CD14-positive monocyte (primary cell): ENCODE data around the gene GRK3. TPM values are rescaled to one million over a fixed set of nuclear protein-coding genes. Genes with fewer than 3 reads are reported as not detected.

Source experiments
- DNase-seq, 3 donors: peaks; one replicate each; pipeline ENCODE4 v3.0.0-alpha.2; 2011 to 2022
- H2AFZ ChIP-seq: 2 replicates; pipeline ENCODE4 v1.6.0; 2012; ENCODE audit warnings: mild to moderate bottlenecking, low read depth, low read length, inconsistent platforms; ENCODE audit not compliant: insufficient read depth, poor library complexity, severe bottlenecking
- H3K27ac ChIP-seq, 2 donors: 1 replicate in 1 of 2; 2 replicates in 1 of 2; pipeline ENCODE4 v1.5.1; 2012 to 2013; ENCODE audit warnings: low read length in 2 of 2, control low read depth in 1 of 2, inconsistent platforms in 1 of 2, low read depth in 1 of 2, mild to moderate bottlenecking in 1 of 2
- H3K27me3 ChIP-seq, 2 donors: one replicate each; pipeline versions ENCODE4 v1.6.0 to v1.6.1; 2011 to 2013; ENCODE audit warnings: low read length in 2 of 2; ENCODE audit not compliant: control insufficient read depth in 2 of 2, insufficient read depth in 2 of 2
- H3K36me3 ChIP-seq, 2 donors: replicated peaks in 1 of 2; 1 replicate in 1 of 2; 2 replicates in 1 of 2; pipeline versions ENCODE4 v1.5.1 to v1.6.1; 2012 to 2013; ENCODE audit warnings: low read length in 2 of 2, control low read depth in 1 of 2, inconsistent platforms in 1 of 2, mild to moderate bottlenecking in 1 of 2; ENCODE audit not compliant: insufficient read depth in 2 of 2, control insufficient read depth in 1 of 2
- H3K4me1 ChIP-seq, 2 donors: 1 replicate in 1 of 2; 2 replicates in 1 of 2; pipeline versions ENCODE4 v1.5.1 to v1.6.1; 2012 to 2013; ENCODE audit warnings: low read length in 2 of 2, control low read depth in 1 of 2, inconsistent platforms in 1 of 2, mild to moderate bottlenecking in 1 of 2, moderate library complexity in 1 of 2; ENCODE audit not compliant: insufficient read depth in 2 of 2, control insufficient read depth in 1 of 2
- H3K4me2 ChIP-seq: replicated peaks from 2 replicates; pipeline ENCODE3; 2012; ENCODE audit warnings: low read length, moderate library complexity, mild to moderate bottlenecking; ENCODE audit not compliant: poor library complexity, severe bottlenecking; ENCODE audit errors: extremely low read depth
- H3K4me3 ChIP-seq, 3 experiments: fragments of 200-600 bp in 1 of 3; sonication (generic) in 1 of 3; replicated peaks in 1 of 3; 1 replicate in 2 of 3; 2 replicates in 1 of 3; pipeline ENCODE4 v1.5.1; 2011 to 2013; ENCODE audit warnings: low read length in 3 of 3, mild to moderate bottlenecking in 3 of 3, control low read depth in 2 of 3, low read depth in 2 of 3, inconsistent platforms in 1 of 3, moderate library complexity in 1 of 3
- H3K79me2 ChIP-seq: 2 replicates; pipeline ENCODE4 v1.6.0; 2012; ENCODE audit warnings: mild to moderate bottlenecking, control low read depth, inconsistent platforms, low read length, moderate library complexity; ENCODE audit not compliant: insufficient read depth
- H3K9ac ChIP-seq: 2 replicates; pipeline ENCODE4 v1.6.0; 2017; ENCODE audit warnings: low read length, mild to moderate bottlenecking; ENCODE audit not compliant: insufficient read depth, poor library complexity, severe bottlenecking
- H3K9me3 ChIP-seq, 2 donors: replicated peaks in 1 of 2; 1 replicate in 1 of 2; 2 replicates in 1 of 2; pipeline versions ENCODE4 v1.5.1 to v1.6.1; 2012 to 2013; ENCODE audit warnings: low read length in 2 of 2, control low read depth in 1 of 2; ENCODE audit not compliant: control insufficient read depth in 1 of 2, insufficient read depth in 1 of 2
- H4K20me1 ChIP-seq: 2 replicates; pipeline ENCODE4 v1.6.0; 2012; ENCODE audit warnings: mild to moderate bottlenecking, low read length, control low read depth, moderate library complexity; ENCODE audit not compliant: insufficient read depth
- H3K27ac Mint-ChIP-seq, 7 donors: one replicate each; pipeline ENCODE4 v1.8.0; 2020; ENCODE audit warnings: mild to moderate bottlenecking in 7 of 7, mixed read lengths in 7 of 7, moderate library complexity in 6 of 7, inconsistent platforms in 2 of 7
- H3K27me3 Mint-ChIP-seq, 3 donors: one replicate each; pipeline ENCODE4 v1.8.0; 2021 to 2022; ENCODE audit warnings: low read depth in 3 of 3, mild to moderate bottlenecking in 3 of 3, mixed read lengths in 3 of 3, moderate library complexity in 3 of 3, inconsistent platforms in 1 of 3
- H3K36me3 Mint-ChIP-seq, 2 donors: one replicate each; pipeline ENCODE4 v1.8.0; 2020; ENCODE audit warnings: mixed read lengths in 2 of 2, inconsistent platforms in 1 of 2, mild to moderate bottlenecking in 1 of 2
- H3K4me1 Mint-ChIP-seq: one replicate; pipeline ENCODE4 v1.8.0; 2020; ENCODE audit warnings: mild to moderate bottlenecking, mixed read lengths
- H3K4me3 Mint-ChIP-seq, 2 donors: one replicate each; pipeline ENCODE4 v1.8.0; 2020; ENCODE audit warnings: mild to moderate bottlenecking in 2 of 2, mixed read lengths in 2 of 2, moderate library complexity in 1 of 2
- H3K9me3 Mint-ChIP-seq, 7 donors: one replicate each; pipeline ENCODE4 v1.8.0; 2020 to 2022; ENCODE audit warnings: mixed read lengths in 7 of 7, mild to moderate bottlenecking in 6 of 7, moderate library complexity in 6 of 7, inconsistent platforms in 2 of 7
- CTCF ChIP-seq: fragments of 200-600 bp; IDR thresholded peaks from one replicate; pipeline ENCODE4 v1.8.0; 2022; ENCODE audit warnings: antibody characterized with exemption, mild to moderate bottlenecking
- WGBS: methylation state at CpG from one replicate; pipeline ENCODE4 v1.1.5; 2013; ENCODE audit warnings: missing lambda C conversion rate; ENCODE audit not compliant: insufficient coverage; 5-methylcytosine and 5-hydroxymethylcytosine counted together
- intact Hi-C, 2 donors: fragments of 100-400 bp; cut with micrococcal nuclease; formaldehyde crosslinking; loops; one replicate each; pipeline versions ENCODE4 v1.15.0 to v1.15.1; 2023
- polyA plus RNA-seq, 3 donors: library from polyadenylated mRNA; depleted of rRNA in 1 of 3; unstranded in 2 of 3; stranded (reverse) in 1 of 3; fragments of 300-500 nt in 2 of 3; fragments of >200 nt in 1 of 3; fragmentation: Illumina TruSeq in 2 of 3; gene quantifications; 1 replicate in 2 of 3; 2 replicates in 1 of 3; pipeline ENCODE4 v1.2.3, GENCODE V29; 2012 to 2021

GRK3 gene
- polyA plus RNA-seq, 3 donors = 8.3 to 33.3 (median 9.6) TPM

- no peaks in the 10 kb centered on the region for H4K20me1 ChIP-seq
- WGBS = 90% methylated on average over 2 of the region's 2 CpGs
- no peak overlapping the region for H3K4me3 Mint-ChIP-seq
- peaks cover 7% of the 10 kb centered on the region in 2 donors for H3K4me1 ChIP-seq
- H3K4me2 ChIP-seq = no peak overlapping the region
- no peak overlapping the region for H3K4me3 ChIP-seq
- H3K9ac ChIP-seq = no peak overlapping the region
- peaks cover 11 to 22% of the 10 kb centered on the region in 2 donors for H3K9me3 ChIP-seq
- no peaks in the 10 kb centered on the region for H3K36me3 Mint-ChIP-seq
- H3K27ac ChIP-seq = no peak overlapping the region
- H3K36me3 ChIP-seq = no peaks in the 10 kb centered on the region
- no peaks in the 10 kb centered on the region for H3K27me3 ChIP-seq
- intact Hi-C loops = no loop called here
- no peak for DNase-seq
- no peak overlapping the region for H2AFZ ChIP-seq
- H3K27me3 Mint-ChIP-seq = peaks cover 5 to 8% (median 8%) of the 10 kb centered on the region in 3 donors
- H3K79me2 ChIP-seq = no peaks in the 10 kb centered on the region
- H3K9me3 Mint-ChIP-seq = peaks cover 9 to 21% (median 16%) of the 10 kb centered on the region in 7 donors
- H3K27ac Mint-ChIP-seq = no peak overlapping the region
- H3K4me1 Mint-ChIP-seq = peaks cover 8% of the 10 kb centered on the region
- TF ChIP-seq CTCF = no peak
These were observed 200.5 kb downstream of the GRK3 start for GRCh38 chr22:25765016-25765367.

GRCh38 chr22:25765801-25766200 lies 201.3 kb downstream of the GRK3 start:
- Mint-ChIP-seq H3K9me3 (peaks cover 9 to 21% (median 16%) of the 10 kb centered on the region in 7 donors), H3K27ac (no peak overlapping the region), H3K4me3 (no peak overlapping the region), H3K36me3 (no peaks in the 10 kb centered on the region), H3K27me3 (peaks cover 7 to 10% (median 8%) of the 10 kb centered on the region in 3 donors), H3K4me1 (peaks cover 2% of the 10 kb centered on the region)
- no peak overlapping the region for H3K27ac ChIP-seq
- intact Hi-C loops = no loop called here
- H4K20me1 ChIP-seq = no peaks in the 10 kb centered on the region
- no peaks in the 10 kb centered on the region for H3K36me3 ChIP-seq
- H2AFZ ChIP-seq = no peak overlapping the region
- DNase-seq = no peak
- H3K79me2 ChIP-seq = no peaks in the 10 kb centered on the region
- no peaks in the 10 kb centered on the region for H3K4me1 ChIP-seq
- TF ChIP-seq CTCF = no peak
- H3K4me3 ChIP-seq = no peak overlapping the region
- 92% methylated on average over 2 of the region's 4 CpGs for WGBS
- H3K27me3 ChIP-seq = no peaks in the 10 kb centered on the region
- no peak overlapping the region for H3K9ac ChIP-seq
- H3K9me3 ChIP-seq = peaks cover 11 to 22% of the 10 kb centered on the region in 2 donors
- no peak overlapping the region for H3K4me2 ChIP-seq
